Trophoblast cell (in vitro differentiated cells and primary cell): ENCODE data around the gene SHKBP1.
A peak's percentile ranks its signal among the peaks of the same experiment; 100 is the strongest.

Experiments used
- DNase-seq, 2 donors: peaks; one replicate each; pipeline ENCODE4 v3.0.0-alpha.2; 2016
- H2AFZ ChIP-seq: 2 replicates; pipeline ENCODE4 v1.6.1; 2013; ENCODE audit warnings: low read length, moderate library complexity, mild to moderate bottlenecking; ENCODE audit not compliant: insufficient read depth, poor library complexity
- H2AK5ac ChIP-seq: 2 replicates; pipeline ENCODE4 v1.6.1; 2013; ENCODE audit warnings: mild to moderate bottlenecking, low read length
- H2BK120ac ChIP-seq: 2 replicates; pipeline ENCODE4 v1.6.1; 2013; ENCODE audit warnings: low read length, mild to moderate bottlenecking, moderate library complexity; ENCODE audit not compliant: insufficient read depth, poor library complexity
- H2BK12ac ChIP-seq: 2 replicates; pipeline ENCODE4 v1.6.1; 2013; ENCODE audit warnings: mild to moderate bottlenecking, low read length, moderate library complexity
- H2BK5ac ChIP-seq: 2 replicates; pipeline ENCODE4 v1.6.1; 2013; ENCODE audit warnings: low read length, low read depth, moderate library complexity, mild to moderate bottlenecking; ENCODE audit not compliant: poor library complexity
- H3K14ac ChIP-seq: 2 replicates; pipeline ENCODE4 v1.6.1; 2013; ENCODE audit warnings: mild to moderate bottlenecking, low read length
- H3K18ac ChIP-seq: 2 replicates; pipeline ENCODE4 v1.6.1; 2013; ENCODE audit warnings: mild to moderate bottlenecking, low read length
- H3K23ac ChIP-seq: 2 replicates; pipeline ENCODE4 v1.6.1; 2013; ENCODE audit warnings: low read length
- H3K27ac ChIP-seq: 2 replicates; pipeline ENCODE4 v1.5.1; 2013; ENCODE audit warnings: low read depth, mild to moderate bottlenecking, inconsistent platforms, low read length, moderate library complexity
- H3K27me3 ChIP-seq: 2 replicates; pipeline ENCODE4 v1.6.1; 2013; ENCODE audit warnings: inconsistent platforms, mild to moderate bottlenecking, low read length, moderate library complexity; ENCODE audit not compliant: insufficient read depth
- H3K36me3 ChIP-seq, 2 experiments: 1 replicate in 1 of 2; 2 replicates in 1 of 2; pipeline ENCODE4 v1.6.1; 2013; ENCODE audit warnings: low read length in 2 of 2, mild to moderate bottlenecking in 2 of 2, moderate library complexity in 1 of 2; ENCODE audit not compliant: insufficient read depth in 2 of 2, control insufficient read depth in 1 of 2
- H3K4ac ChIP-seq: 2 replicates; pipeline ENCODE4 v1.6.1; 2013; ENCODE audit warnings: low read depth, mild to moderate bottlenecking, low read length, moderate library complexity
- H3K4me1 ChIP-seq, 2 experiments: 1 replicate in 1 of 2; 2 replicates in 1 of 2; pipeline ENCODE4 v1.6.1; 2013; ENCODE audit warnings: low read length in 2 of 2, mild to moderate bottlenecking in 2 of 2, moderate library complexity in 1 of 2; ENCODE audit not compliant: insufficient read depth in 2 of 2, control insufficient read depth in 1 of 2
- H3K4me2 ChIP-seq: 2 replicates; pipeline ENCODE4 v1.6.1; 2013; ENCODE audit warnings: inconsistent platforms, mild to moderate bottlenecking, low read length, moderate library complexity
- H3K4me3 ChIP-seq: 2 replicates; pipeline ENCODE4 v1.5.1; 2013; ENCODE audit warnings: mild to moderate bottlenecking, low read depth, low read length, inconsistent platforms
- H3K79me1 ChIP-seq: one replicate; pipeline ENCODE4 v1.6.1; 2013; ENCODE audit warnings: low read length
- H3K79me2 ChIP-seq: 2 replicates; pipeline ENCODE4 v1.6.1; 2013; ENCODE audit warnings: low read length, mild to moderate bottlenecking; ENCODE audit not compliant: control insufficient read depth, insufficient read depth, poor library complexity
- H3K9ac ChIP-seq: 2 replicates; pipeline ENCODE4 v1.6.1; 2013; ENCODE audit warnings: mild to moderate bottlenecking, low read length
- H3K9me3 ChIP-seq: 2 replicates; pipeline ENCODE4 v1.6.1; 2013; ENCODE audit warnings: low read depth, mild to moderate bottlenecking, control low read depth, inconsistent platforms, low read length; ENCODE audit not compliant: insufficient read depth
- H4K12ac ChIP-seq: 2 replicates; pipeline ENCODE4 v1.6.1; 2013; ENCODE audit warnings: low read depth, mild to moderate bottlenecking, low read length, moderate library complexity
- H4K8ac ChIP-seq: 2 replicates; pipeline ENCODE4 v1.6.1; 2013; ENCODE audit warnings: low read depth, mild to moderate bottlenecking, low read length, moderate library complexity
- H4K91ac ChIP-seq: one replicate; pipeline ENCODE4 v1.6.1; 2013; ENCODE audit warnings: low read depth, mild to moderate bottlenecking, low read length, moderate library complexity
- WGBS: extraction: QIAGEN DNeasy Blood & Tissue Kit; methylation state at CpG from one replicate; pipeline ENCODE4 v1.1.7; 2013; ENCODE audit warnings: missing lambda C conversion rate; ENCODE audit not compliant: insufficient read length, insufficient coverage; ENCODE audit errors: extremely low coverage; 5-methylcytosine and 5-hydroxymethylcytosine counted together

SHKBP1 gene

DNA sequence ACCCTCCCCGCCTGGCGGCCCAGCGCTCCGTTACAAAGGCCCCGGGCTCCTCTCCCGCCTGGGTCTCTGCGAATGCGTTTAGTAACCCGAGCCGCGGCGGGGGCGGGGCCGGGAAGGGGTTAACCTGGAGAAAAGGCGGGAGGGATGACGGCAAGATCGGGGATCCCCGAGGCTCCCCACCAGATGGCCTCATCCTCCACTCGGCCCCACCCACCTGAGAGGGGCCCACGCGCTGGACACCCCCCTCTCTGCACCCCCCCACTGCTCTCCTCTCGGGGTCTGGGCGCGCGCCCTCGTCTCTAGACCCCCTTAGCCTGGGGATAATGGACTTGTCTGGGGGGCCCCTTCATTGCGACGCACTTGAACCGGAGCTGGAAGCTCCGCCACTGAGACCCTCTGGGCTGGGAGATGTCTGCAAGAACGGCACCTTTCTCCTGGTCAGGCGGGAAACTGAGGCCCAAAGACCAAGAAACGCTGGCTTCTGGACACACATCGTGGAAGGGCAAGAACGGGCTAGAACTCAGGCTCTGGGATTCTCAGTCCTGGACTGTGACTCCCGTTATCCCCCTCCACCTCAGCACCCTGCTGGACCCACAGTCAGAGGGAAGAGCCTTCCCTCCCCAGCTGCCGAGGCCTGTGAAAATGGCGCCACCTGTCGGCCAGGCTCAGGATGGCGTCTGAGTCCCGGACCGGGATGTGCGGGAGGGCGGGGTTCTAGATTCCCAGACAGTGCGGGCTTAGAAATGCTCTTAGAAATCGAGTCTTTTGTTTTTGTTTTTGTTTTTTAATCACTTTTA is 21.6 kb downstream of the SHKBP1 start:
- no peak overlapping the region for H3K23ac ChIP-seq
- H2BK120ac ChIP-seq = no peak overlapping the region
- DNase-seq = peak; percentile 85 to 96
- no peak overlapping the region for H3K14ac ChIP-seq
- H3K36me3 ChIP-seq = no peaks in the 10 kb centered on the region
- H3K9ac ChIP-seq = no peak overlapping the region
- peaks cover 2% of the 10 kb centered on the region for H3K9me3 ChIP-seq
- H3K4me3 ChIP-seq = no peak overlapping the region
- H3K79me1 ChIP-seq = peaks cover 10% of the 10 kb centered on the region
- H3K4ac ChIP-seq = no peak overlapping the region
- no peak overlapping the region for H4K91ac ChIP-seq
- H2BK12ac ChIP-seq = no peak overlapping the region
- no peaks in the 10 kb centered on the region for H3K79me2 ChIP-seq
- no peak overlapping the region for H2AFZ ChIP-seq
- peaks cover 42% of the 10 kb centered on the region for H3K27me3 ChIP-seq
- H4K12ac ChIP-seq = no peak overlapping the region
- WGBS = no CpG with 5 or more reads among the region's 46 CpGs
- peak overlapping the region; percentile 58 for H4K8ac ChIP-seq
- peaks cover 16 to 19% of the 10 kb centered on the region in 2 experiments for H3K4me1 ChIP-seq
- H3K27ac ChIP-seq = no peak overlapping the region
- peak overlapping the region; percentile 49 for H3K4me2 ChIP-seq
- no peak overlapping the region for H2BK5ac ChIP-seq
- H3K18ac ChIP-seq = peak overlapping the region; percentile 19
- H2AK5ac ChIP-seq = no peak overlapping the region

DNA sequence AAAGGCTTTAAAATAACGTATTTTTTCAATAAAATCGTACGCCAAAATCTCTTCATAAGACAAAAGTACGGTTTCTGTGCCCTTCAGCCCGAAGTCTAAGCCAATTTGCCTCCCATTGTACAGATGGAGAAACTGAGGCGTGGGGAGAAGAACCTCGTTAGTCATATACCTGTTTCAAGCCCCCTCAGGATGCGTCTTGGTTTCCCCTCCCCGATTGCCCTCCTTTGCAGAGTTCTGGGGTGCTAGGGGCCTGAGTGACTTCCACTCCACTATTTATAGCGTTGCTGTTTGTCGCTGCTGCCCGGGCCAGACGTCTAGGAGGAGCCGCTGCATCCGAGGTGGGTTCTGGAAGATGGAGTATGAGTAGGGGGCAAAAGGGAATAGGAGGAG is 22.2 kb downstream of the SHKBP1 start:
- Histone ChIP-seq H2BK12ac (no peak overlapping the region), H3K27ac (no peak overlapping the region), H3K4me3 (no peak overlapping the region), H2BK120ac (no peak overlapping the region), H3K27me3 (peaks cover 42% of the 10 kb centered on the region), H3K36me3 (no peaks in the 10 kb centered on the region), H3K9ac (no peak overlapping the region), H4K91ac (no peak overlapping the region), H3K9me3 (peaks cover 2% of the 10 kb centered on the region), H3K4me1 (peaks cover 19% of the 10 kb centered on the region in 2 experiments), H3K79me2 (no peaks in the 10 kb centered on the region), H3K79me1 (peaks cover 14% of the 10 kb centered on the region), H3K18ac (no peak overlapping the region), H3K4ac (no peak overlapping the region), H3K4me2 (no peak overlapping the region), H2AK5ac (no peak overlapping the region), H3K23ac (no peak overlapping the region), H4K12ac (no peak overlapping the region), H2BK5ac (no peak overlapping the region), H4K8ac (no peak overlapping the region), H3K14ac (no peak overlapping the region), H2AFZ (no peak overlapping the region)
- no peak for DNase-seq
- WGBS = no CpG with 5 or more reads among the region's 15 CpGs

DNA sequence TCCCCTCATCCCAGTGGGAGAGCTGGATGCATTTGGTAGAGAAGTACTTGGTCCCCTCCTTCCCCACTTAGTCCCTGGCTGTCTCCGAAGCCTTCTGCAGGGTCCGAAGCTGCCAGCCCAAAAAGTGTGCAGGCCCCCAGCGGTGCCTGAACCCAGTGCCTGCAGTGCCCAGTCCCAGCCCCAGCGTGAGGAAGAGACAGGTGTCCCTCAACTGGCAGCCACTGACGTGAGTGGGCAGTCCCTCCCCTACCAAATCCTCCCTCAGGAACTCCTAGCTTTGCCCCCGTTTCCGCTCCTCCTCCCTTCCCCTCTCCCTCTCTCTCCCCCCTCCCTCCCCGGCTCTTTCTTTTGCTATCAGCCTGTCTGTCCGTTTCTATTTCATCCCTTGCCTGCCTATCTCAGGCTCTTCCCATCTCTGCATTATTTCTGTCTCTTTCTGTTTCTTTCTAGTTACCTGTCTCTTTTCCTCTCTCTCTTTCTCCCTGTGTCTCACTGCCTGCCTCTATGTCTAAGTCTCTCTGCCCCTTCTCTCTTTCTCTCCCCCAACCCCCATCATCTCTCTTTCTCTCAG is 22.7 kb downstream of the SHKBP1 start:
- Histone ChIP-seq H4K8ac (no peak overlapping the region), H3K9ac (no peak overlapping the region), H4K12ac (no peak overlapping the region), H3K27me3 (peaks cover 42% of the 10 kb centered on the region), H3K4me1 (peaks cover 19 to 21% of the 10 kb centered on the region in 2 experiments), H3K18ac (no peak overlapping the region), H3K79me1 (peaks cover 14% of the 10 kb centered on the region), H3K23ac (no peak overlapping the region), H2BK120ac (no peak overlapping the region), H3K9me3 (peaks cover 3% of the 10 kb centered on the region), H2AFZ (no peak overlapping the region), H3K4me3 (no peak overlapping the region), H3K14ac (no peak overlapping the region), H2AK5ac (no peak overlapping the region), H3K4ac (no peak overlapping the region), H3K27ac (no peak overlapping the region), H2BK12ac (no peak overlapping the region), H3K4me2 (no peak overlapping the region), H4K91ac (no peak overlapping the region), H3K36me3 (no peaks in the 10 kb centered on the region), H2BK5ac (no peak overlapping the region), H3K79me2 (no peaks in the 10 kb centered on the region)
- WGBS = no CpG with 5 or more reads among the region's 9 CpGs
- no peak for DNase-seq

DNA sequence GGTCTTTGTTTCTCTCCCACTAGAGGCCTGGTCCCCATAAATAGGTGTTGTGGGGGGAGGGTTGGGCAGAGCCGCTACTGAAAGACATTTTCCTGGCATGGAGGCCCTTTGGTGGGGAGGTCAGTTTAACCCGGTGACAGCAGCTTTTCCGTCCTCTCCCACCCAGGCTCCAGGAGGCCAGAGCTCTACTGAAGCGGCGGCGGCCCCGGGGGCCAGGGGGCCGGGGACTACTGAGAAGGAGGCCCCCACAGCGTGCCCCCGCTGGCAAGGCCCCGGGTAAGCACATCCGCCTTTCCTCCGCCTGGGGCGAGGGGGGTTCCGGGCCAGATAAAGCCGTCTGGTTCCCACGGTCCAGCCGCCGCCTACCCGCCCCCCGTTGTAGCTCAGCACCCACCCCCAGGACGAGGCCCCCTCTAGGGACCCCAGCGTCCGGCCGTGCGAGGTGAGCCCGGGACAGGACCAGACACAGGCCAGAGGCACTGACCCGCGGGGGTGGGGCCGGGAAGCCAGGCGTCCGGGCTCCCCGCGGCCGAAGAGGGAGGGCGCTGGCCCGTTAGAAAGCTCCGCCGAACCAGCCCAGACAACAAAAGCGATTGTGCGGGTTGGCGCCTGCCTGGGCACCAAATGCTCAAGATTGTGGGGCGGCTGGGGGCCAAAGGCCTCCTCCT is 23.4 kb downstream of the SHKBP1 start:
- no peak overlapping the region for H3K4me3 ChIP-seq
- H3K18ac ChIP-seq = no peak overlapping the region
- H3K14ac ChIP-seq = no peak overlapping the region
- peaks cover 25 to 27% of the 10 kb centered on the region in 2 experiments for H3K4me1 ChIP-seq
- H2BK120ac ChIP-seq = no peak overlapping the region
- H3K79me1 ChIP-seq = peaks cover 16% of the 10 kb centered on the region
- no peak overlapping the region for H3K23ac ChIP-seq
- no peak overlapping the region for H3K4ac ChIP-seq
- peak overlapping the region; percentile 19 for H2BK12ac ChIP-seq
- peaks cover 6% of the 10 kb centered on the region for H3K9me3 ChIP-seq
- no peak overlapping the region for H3K4me2 ChIP-seq
- H3K79me2 ChIP-seq = no peaks in the 10 kb centered on the region
- peaks cover 42% of the 10 kb centered on the region for H3K27me3 ChIP-seq
- H4K8ac ChIP-seq = no peak overlapping the region
- H2AFZ ChIP-seq = no peak overlapping the region
- H3K36me3 ChIP-seq = no peaks in the 10 kb centered on the region
- no peak overlapping the region for H2AK5ac ChIP-seq
- H2BK5ac ChIP-seq = no peak overlapping the region
- WGBS = no CpG with 5 or more reads among the region's 43 CpGs
- no peak overlapping the region for H4K12ac ChIP-seq
- DNase-seq = no peak
- H4K91ac ChIP-seq = no peak overlapping the region
- H3K9ac ChIP-seq = peak overlapping the region; percentile 22
- H3K27ac ChIP-seq = no peak overlapping the region
